Endometrial microvascular endothelial cells (primary cell): Measurements from ENCODE around the gene INHBC. TPM values are rescaled to one million over a fixed set of nuclear protein-coding genes. Genes with fewer than 3 reads are reported as not detected.

ENCODE experiments used
- in situ Hi-C: cut with HindIII; loops from 2 replicates; pipeline ENCODE4 v1.10.0; 2017; ENCODE audit warnings: low sequenced_read_pairs, low pct_unique_long_range_greater_than_20kb; ENCODE audit errors: inconsistent ontology term
- total RNA-seq: library from RNA; depleted of rRNA; stranded (reverse); fragments of >200 nt; gene quantifications from one replicate; pipeline ENCODE4 v1.2.3, GENCODE V29; 2015; ENCODE audit errors: inconsistent ontology term

INHBC gene
- total RNA-seq, 1 donor from 2014 or later: not detected

DNA sequence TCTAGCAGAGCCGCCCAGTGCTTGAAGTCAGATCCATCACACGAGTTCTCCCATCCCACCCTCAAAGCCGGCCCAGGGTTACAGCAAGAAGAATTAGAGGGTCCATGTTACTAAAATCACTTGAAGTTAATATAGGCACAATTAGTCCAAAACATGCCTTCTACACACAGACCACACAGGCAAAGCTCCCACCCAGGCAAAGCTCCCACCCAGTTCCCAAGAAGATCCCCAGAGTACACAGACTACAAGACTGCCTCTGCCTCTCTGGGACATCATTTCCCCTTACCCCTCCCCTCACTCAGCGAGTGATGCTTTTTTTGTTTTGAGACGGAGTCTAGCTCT lies 28.3 kb downstream of the INHBC start:
- in situ Hi-C loops: no loop called here

GRCh38 chr12:57464569-57464968 lies 30.0 kb downstream of the INHBC start:
- in situ Hi-C loops: no loop called here

DNA sequence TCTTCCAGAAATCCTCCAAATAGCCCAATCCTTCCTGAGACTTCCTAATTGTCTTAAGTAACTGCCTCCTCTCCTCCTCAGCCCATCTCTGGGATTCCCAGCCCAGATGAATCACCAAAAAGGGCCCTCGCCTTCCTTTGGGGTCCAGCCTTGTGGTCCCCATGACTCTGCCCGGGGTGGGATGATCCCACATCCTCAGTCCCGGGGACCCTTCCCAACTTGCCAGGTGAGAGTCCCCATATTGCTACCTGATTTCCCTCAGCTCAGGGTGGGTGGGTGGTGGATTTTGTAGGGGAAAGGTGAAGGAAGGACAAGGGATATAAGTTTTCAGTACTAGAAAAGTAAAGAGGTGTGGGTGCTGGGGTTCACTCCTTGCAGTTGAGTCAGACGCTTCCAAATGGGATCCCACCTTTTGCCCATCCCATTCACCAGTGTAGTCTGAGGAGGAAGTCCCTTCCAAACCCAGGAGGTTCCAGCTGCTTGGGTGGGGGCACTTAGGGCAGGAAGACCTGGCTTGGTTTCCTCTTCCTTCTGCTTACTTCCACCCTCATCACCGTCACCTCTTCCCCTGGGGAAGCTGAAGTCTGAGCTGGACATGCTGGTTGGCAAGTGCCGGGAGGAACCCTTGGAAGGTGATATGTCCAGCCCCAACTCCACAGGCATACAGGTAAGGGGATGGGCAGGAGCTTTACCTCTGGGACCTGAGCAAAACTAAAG lies 30.6 kb downstream of the INHBC start:
- in situ Hi-C loops: no loop called here

DNA sequence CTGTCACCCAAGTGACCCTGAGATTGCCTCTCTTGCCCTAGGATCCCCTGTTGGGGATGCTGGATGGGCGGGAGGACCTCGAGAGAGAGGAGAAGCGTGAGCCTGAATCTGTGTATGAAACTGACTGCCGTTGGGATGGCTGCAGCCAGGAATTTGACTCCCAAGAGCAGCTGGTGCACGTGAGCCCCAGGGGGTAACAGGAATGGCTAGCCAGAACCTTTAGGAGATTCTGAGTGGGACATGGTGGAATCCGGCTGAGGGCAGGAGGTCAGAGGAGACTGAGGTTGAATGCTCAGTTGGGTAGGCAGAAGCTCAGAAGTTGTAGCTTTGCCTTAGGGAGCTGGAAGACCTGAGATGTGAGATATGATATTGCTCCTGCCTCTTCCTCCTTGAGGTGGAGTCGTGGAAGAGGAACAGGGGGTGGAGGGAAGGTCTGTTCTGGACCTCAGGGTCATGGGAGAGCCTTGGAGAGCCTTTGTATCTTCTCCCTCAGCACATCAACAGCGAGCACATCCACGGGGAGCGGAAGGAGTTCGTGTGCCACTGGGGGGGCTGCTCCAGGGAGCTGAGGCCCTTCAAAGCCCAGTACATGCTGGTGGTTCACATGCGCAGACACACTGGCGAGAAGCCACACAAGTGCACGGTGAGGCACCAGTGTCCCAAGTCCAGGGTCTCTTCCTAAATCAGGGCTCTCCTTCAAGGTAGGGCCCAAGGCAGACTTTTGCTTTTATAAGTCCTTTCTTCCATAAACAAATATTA lies 31.3 kb downstream of the INHBC start:
- in situ Hi-C loops: no loop called here

DNA sequence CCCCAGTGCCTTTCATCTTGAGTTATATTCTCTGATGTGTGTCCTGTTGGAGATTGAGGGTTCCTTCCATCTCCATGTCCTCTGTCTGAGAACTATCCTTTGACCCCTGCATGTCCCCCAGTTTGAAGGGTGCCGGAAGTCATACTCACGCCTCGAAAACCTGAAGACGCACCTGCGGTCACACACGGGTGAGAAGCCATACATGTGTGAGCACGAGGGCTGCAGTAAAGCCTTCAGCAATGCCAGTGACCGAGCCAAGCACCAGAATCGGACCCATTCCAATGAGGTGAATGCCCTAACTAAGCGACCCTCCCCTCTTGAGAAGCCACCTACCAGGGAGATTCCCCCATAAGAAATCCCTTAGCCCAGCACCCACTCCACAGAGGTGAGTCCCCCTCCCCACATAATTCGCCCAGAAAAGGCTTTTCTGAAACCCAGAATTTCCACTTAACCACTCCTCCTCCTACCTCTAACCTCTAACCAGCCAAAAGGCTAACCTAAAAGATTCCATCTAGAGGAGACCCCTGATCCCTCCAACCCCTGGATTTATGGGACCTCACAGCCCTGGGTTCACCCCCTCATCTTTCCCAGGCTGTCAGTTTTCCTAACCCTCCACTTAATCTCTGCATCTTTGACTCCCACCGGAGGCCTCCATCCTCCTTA lies 32.8 kb downstream of the INHBC start:
- in situ Hi-C loops: no loop called here

GRCh38 chr12:57467915-57468314 lies 33.3 kb downstream of the INHBC start:
- in situ Hi-C loops: no loop called here

DNA sequence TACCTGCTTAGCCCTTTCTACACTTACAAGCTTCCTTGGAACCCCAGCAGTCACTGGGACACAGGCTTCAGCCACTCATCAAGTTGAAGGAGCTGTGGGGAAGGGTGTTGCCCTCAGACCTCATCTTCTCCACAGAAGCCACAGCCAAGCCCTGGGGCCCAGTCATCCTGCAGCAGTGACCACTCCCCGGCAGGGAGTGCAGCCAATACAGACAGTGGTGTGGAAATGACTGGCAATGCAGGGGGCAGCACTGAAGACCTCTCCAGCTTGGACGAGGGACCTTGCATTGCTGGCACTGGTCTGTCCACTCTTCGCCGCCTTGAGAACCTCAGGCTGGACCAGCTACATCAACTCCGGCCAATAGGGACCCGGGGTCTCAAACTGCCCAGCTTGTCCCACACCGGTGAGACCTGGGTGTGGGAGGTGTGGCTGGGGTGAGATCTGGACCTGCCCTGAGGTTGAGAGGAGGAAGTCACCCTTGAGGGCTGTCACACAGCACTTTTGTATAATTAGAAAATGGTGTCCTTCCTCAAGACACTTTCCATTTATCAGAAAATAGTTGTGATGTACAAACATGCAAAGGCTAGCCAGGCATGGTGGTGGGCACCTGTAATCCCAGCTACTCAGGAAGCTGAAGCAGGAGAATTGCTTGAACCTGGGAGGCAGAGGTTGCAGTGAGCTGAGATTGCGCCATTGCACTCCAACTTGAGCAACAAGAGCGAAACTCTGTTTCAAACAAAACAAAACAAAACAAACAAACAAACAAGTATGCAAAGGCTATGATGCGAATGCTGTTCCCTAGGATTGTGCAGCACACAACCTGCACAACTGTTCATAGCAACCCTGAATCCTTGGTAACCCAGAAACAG lies 34.9 kb downstream of the INHBC start:
- in situ Hi-C loops: no loop called here

DNA sequence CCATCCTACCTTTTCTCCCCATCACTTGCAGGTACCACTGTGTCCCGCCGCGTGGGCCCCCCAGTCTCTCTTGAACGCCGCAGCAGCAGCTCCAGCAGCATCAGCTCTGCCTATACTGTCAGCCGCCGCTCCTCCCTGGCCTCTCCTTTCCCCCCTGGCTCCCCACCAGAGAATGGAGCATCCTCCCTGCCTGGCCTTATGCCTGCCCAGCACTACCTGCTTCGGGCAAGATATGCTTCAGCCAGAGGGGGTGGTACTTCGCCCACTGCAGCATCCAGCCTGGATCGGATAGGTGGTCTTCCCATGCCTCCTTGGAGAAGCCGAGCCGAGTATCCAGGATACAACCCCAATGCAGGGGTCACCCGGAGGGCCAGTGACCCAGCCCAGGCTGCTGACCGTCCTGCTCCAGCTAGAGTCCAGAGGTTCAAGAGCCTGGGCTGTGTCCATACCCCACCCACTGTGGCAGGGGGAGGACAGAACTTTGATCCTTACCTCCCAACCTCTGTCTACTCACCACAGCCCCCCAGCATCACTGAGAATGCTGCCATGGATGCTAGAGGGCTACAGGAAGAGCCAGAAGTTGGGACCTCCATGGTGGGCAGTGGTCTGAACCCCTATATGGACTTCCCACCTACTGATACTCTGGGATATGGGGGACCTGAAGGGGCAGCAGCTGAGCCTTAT lies 35.8 kb downstream of the INHBC start:
- in situ Hi-C loops: no loop called here

- in situ Hi-C loops: no loop called here
Measured at GRCh38 chr12:57470970-57471656, 36.5 kb downstream of the INHBC start.

- in situ Hi-C loops: no loop called here
Measured at GRCh38 chr12:57471661-57472060, 37.1 kb downstream of the INHBC start.

GRCh38 chr12:57472391-57472790 lies 37.8 kb downstream of the INHBC start:
- in situ Hi-C loops: no loop called here

DNA sequence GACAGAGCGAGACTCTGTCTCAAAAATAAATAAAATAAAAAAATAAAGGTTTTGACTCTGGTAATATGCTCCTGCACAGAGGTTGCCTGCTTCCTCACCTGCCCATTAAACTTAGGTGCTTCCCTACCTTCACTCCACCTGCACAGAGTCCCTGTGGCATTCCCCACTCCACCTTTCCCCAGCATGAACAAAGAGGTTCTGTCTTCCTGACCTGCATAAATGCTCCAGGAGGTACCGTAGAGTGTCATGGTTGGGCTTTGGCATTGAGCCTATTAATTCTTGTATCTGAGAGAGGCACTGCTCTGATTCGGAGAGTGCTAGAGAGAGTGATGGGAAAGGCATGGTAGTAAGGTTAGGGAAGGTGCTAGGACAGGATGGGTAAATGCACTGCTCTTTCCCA lies 38.8 kb downstream of the INHBC start:
- in situ Hi-C loops: no loop called here

DNA sequence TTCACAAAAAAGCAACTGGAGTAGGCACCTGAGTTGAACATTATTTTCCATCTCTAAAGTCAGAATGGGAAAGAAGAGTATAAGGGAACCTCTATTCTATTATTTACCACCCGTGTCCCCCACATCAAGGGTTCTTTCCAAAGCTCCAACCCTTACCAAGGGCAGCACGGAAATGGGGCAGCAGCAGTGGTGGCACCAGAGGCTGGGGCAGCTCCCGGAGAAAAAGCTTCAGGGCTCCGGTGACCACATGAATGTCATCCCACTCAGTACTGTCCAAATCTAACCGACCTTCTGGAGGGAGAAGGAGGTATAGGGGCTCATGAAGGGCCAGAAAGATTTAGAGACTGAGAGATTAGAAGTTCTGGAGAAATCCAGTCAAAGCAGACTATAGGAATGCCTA lies 39.3 kb downstream of the INHBC start:
- in situ Hi-C loops: no loop called here

DNA sequence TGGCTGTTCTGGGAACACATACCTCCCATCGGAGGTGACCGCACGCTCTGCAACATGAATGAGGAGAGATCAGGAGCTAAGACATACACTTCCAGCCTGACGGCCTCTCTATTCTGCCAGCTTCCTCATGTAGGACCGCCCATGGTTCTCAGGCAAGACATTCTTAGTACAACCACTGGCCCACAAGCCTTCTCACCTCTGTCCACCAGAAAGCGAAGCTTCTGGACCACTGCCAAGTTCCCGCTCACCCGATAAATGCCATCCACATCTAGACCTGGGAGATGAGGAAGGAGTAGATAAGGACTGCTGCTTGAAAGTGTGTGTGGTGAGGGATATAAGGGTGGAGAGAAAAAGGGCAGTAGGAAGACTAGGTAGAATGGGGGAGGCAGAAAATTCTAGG lies 39.8 kb downstream of the INHBC start:
- in situ Hi-C loops: no loop called here

GRCh38 chr12:57474862-57475261 lies 40.3 kb downstream of the INHBC start:
- in situ Hi-C loops: no loop called here

DNA sequence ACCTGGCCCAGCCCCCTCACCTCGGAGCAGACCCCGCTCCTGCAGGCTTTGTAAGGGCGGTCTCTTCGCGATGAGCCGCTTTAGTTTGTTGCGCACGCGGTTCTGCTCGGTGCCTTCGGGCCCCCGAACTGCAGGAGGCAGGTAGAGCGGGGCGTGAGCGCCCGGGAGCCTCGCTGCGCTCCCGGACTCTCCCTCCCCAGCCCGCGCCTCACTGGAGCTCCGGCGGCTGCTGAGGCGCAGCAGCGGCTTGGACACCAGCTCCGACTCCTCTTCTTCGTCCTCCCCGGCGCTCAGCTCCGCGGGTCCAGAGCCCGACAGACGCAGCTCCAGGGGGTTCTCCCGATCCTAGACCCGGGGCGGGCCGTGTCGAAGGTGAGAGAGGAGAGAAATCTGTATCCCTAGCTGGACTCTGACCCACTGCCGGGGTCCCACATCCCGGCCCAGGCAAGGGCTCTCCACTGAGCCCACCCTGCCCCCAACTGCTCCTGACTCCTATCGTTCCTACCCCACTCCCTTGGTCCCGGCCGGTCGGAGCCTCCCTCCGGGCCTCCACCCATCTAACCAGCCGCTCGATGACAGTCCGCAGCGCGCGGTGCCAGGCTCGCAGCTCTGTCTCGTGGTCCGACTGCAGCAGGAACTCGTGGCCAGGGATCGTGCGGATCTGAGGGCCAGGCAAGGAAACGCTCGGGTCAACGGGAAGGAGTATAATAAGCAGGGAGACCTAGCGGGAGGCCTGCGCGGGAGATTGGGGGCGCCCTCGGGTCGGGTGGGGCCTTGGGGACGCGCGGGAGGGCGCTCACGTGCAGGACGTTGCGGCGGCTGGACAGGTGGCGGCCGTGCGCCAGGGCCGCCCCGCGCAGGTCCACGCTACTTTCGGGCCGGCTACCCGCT lies 40.9 kb downstream of the INHBC start:
- in situ Hi-C loops: no loop called here
